NCI-H526 (cell line): ENCODE data around the gene BMPR1B.

Experiments used
- DNase-seq, 2 experiments: peaks; one replicate each; lab custom pipeline; 2025; lab: John Stamatoyannopoulos, UW

BMPR1B gene

DNA sequence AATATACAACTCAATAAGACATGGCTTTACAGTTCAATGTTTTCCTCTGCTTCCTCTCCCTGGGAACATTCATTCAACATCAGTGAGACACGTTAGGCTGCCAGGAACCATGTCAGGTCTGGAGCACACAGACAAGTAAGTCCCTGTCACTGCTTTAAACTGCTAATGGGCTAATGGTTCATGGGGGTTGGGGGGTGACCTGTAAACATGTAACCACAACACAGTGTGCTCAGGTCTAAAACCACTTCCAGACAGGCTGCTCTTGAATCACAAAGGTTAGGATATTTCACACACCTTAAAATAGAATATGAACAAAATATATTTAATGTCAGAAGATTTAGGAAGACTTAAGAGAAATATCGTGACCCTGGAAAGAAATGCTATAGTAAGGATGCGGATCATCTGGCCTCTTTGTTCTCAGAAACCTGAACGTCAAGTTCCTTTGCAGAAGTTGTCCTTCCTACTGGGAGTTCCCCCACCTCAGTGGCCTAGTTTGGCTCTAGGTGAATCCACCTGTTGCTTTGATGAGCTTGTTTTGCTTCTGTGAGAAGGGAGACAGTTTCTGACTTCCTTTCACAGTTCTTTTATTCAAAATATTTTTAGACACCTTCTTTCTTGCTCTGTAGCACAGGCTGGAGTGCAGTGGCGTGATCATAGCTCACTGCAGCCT, 431.1 kb downstream of the BMPR1B start:
- DNase-seq = no peak

DNA sequence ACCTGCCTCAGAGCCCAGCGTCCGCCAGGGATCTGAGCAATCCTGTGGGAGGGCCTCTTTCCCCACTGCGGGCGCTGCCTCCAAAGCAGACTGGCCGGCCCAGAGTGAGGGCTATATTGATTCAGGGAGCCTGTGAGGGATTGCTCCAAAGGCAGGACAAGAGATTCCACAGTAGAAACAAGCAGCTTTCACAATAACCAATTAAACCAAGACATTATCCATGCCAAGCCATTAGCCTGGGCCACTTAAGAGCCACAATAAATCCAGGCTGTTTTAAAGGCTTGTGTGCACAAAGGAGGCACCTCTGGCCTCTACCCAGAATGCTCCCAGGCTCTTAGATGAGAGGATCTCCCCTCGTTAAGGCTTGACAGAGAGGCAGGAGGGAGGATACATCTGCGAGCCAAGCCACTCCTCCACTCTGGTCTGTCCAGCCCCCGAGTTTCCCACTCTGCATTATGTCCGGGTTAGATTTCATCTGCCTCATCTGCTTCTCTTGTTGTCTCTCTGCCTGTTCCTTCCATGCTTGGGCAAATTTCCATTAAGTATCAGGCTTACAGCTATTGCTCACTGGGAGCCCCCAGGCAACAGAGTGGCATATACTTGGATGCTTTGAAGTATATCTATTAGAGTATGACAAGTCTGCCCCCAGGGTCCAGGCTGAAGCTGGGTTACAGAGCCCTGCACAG, 433.1 kb downstream of the BMPR1B start:
- DNase-seq = peak; percentile 5

DNA sequence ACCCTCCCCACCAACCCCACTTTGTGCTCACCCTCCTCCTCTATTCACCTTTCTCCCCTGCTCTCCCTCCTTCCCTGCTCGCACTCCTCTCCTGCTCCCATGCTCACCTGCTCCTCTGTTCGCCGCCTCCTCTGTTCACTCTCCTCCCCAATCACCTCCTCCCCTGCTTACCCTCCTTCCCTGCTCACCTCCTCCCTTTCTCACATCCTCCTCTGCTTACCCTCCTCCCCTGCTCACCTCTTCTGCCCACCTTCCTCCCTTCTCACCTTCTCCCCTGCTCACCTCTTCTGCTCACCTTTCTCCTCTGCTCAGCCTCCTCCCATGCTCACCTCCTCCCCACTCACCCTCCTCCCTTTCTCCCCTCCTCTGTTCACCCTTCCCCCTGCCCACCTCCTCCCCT, 433.8 kb downstream of the BMPR1B start:
- no peak for DNase-seq

DNA sequence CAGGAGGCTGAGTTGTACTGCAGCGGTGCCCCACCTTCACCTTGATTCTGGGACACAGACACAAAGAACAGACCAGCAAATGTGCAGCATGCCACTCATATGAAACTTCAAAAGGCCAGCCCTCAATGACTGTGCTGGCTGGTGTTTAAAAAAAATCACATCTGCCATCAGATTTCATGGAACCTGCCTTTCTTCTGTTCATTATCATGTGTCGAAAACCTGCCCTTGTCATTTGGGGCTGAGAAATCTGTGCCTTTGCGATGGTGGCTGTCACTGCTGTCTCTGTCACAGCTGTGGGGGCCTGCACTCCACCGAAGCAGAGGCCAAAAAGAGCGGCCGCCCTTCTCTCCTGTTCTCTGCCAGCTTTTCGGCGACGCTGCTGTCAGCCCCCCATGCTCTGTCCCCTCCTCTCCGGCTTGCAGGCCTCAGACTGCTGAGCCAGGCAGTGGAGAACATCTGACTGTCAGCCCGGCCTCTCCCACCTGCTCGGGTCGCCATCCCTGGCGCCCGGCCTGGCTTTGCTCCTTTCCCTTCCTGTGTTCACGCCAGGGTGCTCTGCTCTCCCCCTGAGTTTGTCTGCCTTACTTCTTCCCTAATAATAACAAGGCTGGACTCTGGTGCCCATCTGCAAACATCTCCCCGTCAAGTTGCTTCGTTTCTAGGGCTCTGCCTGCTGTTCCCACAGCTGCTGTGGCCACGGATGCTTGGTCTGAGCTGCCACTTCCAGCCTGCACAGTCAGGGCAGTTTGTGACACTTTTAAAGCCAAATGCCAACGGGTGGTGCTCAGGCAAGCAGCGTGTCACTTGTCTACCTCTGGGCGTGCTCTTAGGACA, 435.9 kb downstream of the BMPR1B start:
- DNase-seq = no peak

DNA sequence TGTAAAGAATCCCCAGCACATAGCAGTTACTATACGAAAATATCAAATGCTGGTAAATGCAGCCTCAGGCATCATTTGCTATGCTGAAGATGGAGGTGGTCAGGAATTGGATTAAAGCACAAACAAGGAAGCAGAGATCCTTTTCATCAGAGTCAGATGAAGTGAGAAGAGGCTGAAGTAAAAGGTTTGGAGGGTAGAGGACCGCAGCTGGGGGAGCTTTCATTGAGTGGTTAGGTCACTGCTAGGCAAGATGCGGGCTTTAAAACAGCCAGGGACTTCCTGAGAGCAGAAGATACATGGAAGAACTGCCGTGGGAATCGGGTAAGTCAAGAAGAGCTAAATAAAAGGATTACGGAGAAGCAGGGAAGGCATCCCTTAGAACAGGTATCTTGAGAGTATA, 439.6 kb downstream of the BMPR1B start:
- no peak for DNase-seq

DNA sequence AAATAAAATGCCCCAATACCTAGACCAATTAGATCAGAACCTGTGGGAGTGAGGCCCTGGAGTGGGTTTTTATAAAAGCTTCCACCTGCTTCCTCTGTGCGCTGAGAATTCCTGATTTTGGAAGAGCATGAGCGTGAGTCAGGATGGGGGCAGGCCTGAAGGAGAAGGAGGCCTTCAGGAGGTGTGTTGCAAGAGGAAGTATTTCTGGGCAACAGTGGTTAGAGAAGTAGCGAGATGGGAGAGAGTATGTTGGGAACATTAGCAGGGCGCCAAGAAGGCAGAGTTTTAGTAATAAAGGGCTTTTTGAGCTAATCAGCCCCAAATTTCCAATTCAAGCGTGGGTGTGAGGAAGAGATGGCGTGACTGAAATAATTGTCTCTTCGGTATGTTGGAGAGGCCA, 441.2 kb downstream of the BMPR1B start:
- DNase-seq = no peak

DNA sequence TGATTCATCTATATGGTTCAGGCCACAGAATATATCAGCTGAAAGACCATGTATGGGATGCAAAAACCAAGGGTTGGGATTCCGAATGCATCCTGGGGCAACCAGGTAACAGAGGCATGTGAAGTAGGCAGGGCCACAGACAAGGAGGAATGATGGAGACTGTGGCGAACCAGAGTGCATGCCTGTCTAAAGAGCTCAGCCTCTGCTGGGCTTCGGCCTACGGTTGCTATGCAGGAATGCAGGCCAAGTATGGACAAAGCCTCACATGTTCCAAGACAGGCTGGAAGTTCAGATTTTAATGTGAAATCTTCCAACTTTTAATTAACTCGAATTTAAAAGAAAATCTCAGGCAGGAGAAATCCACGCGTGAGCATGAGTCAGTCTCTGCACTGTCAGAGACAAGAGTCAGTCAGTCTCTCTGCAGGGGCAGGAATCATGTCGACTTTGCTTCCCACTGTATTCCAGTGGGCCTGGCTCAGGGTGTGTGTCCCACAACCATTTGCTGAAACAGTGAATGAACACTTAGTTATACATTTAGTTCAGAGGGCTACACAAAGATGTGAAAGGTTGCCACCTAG, 446.6 kb downstream of the BMPR1B start:
- no peak for DNase-seq

DNA sequence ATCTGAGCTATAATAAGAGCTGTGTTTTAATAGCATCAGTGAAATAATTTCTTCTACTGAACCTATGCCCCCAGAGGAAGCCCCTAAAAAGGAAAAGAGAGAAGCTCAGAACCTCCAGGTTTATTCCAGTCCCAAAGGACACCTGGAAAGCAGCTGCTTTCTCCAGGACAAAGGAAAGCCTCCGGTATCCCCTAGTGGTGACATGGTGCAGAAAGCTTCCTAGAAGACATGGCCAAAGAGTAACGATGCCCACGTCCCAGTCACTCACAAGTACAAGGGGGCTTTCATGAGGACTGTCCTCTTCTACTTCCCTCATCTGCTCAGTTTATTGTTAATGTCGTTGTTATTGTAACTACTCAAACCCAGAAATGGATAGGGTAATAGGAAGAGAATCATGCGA, 447.1 kb downstream of the BMPR1B start:
- DNase-seq = peak in 1 of 2 experiments; percentile 19
